Measurements from ENCODE around the gene DHODH. TPM values are rescaled to one million over a fixed set of nuclear protein-coding genes. Genes with fewer than 3 reads are reported as not detected.
"Not testable (repeated sequence)": the region's sequence is repeated elsewhere in the genome, so short reads cannot be mapped to it uniquely, and the experiment has no call there.

DHODH gene
- total RNA-seq, 1 donor from 2014 or later = 6.2 TPM

DNA sequence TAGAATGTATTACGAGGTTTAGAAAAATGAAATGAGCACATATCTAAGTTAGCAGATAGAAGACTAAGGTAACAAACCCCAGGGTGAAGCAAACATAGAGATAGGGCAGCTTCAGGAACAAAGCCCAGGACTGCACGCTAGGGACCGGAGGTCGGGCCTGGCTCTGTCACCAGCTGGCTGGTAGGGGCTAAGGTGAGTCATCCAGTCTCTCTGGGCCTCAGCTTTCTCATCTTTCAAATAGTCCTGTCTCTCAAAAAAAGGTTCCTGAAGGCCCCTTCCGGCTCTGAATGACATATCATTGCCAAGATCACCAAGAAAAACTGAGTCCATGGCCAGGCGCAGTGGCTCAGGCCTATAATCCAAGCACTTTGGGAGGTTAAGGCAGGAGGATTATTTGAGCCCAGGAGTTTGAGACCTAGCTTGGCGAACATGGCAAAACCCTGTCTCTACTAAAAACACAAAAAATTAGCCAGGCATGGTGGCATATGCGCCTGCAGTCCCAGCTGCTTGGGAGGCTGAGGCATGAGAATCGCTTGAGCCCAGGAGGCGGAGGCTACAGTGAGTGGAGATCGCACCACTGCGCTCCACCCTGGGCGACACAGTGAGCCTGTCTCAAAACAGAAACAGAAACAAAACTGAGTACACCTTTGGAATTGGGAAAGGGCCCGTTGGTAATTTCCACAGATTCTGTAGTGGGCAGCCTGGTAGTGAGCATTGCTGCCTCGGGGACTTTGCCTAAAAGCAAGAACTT lies 34.3 kb upstream of the DHODH start:
- Mint-ChIP-seq H3K27ac (ENCODE audit: unreplicated experiment) (no peak overlapping the region), H3K9me3 (ENCODE audit: unreplicated experiment) (no peaks in the 10 kb centered on the region), H3K36me3 (ENCODE audit: unreplicated experiment) (no peaks in the 10 kb centered on the region), H3K27me3 (ENCODE audit: unreplicated experiment) (peaks cover 5% of the 10 kb centered on the region), H3K4me1 (ENCODE audit: unreplicated experiment) (no peaks in the 10 kb centered on the region), H3K4me3 (ENCODE audit: unreplicated experiment) (no peak overlapping the region)
- TF ChIP-seq CTCF (IDR thresholded peaks at IDR 0.05) = no peak
- no peak for DNase-seq (ENCODE audit: extremely low spot score, unreplicated experiment)

GRCh38 chr16:71985262-71985974 lies 23.1 kb upstream of the DHODH start:
- no peak for DNase-seq (ENCODE audit: extremely low spot score, unreplicated experiment)
- Mint-ChIP-seq H3K27ac (ENCODE audit: unreplicated experiment) (no peak overlapping the region), H3K4me3 (ENCODE audit: unreplicated experiment) (no peak overlapping the region), H3K4me1 (ENCODE audit: unreplicated experiment) (no peaks in the 10 kb centered on the region), H3K27me3 (ENCODE audit: unreplicated experiment) (peaks cover 40% of the 10 kb centered on the region), H3K36me3 (ENCODE audit: unreplicated experiment) (no peaks in the 10 kb centered on the region), H3K9me3 (ENCODE audit: unreplicated experiment) (no peaks in the 10 kb centered on the region)
- no peak for TF ChIP-seq CTCF (IDR thresholded peaks at IDR 0.05)

- peaks cover 38% of the 10 kb centered on the region for H3K27me3 Mint-ChIP-seq (ENCODE audit: unreplicated experiment)
- no peaks in the 10 kb centered on the region for H3K4me1 Mint-ChIP-seq (ENCODE audit: unreplicated experiment)
- no peak for TF ChIP-seq CTCF (IDR thresholded peaks at IDR 0.05)
- H3K36me3 Mint-ChIP-seq (ENCODE audit: unreplicated experiment) = no peaks in the 10 kb centered on the region
- H3K27ac Mint-ChIP-seq (ENCODE audit: unreplicated experiment) = no peak overlapping the region
- no peaks in the 10 kb centered on the region for H3K9me3 Mint-ChIP-seq (ENCODE audit: unreplicated experiment)
- DNase-seq (ENCODE audit: extremely low spot score, unreplicated experiment) = no peak
- no peak overlapping the region for H3K4me3 Mint-ChIP-seq (ENCODE audit: unreplicated experiment)
These were observed 22.4 kb upstream of the DHODH start for GRCh38 chr16:71986131-71986530.

- TF ChIP-seq CTCF (IDR thresholded peaks at IDR 0.05) = no peak
- Mint-ChIP-seq H3K4me3 (ENCODE audit: unreplicated experiment) (no peak overlapping the region), H3K9me3 (ENCODE audit: unreplicated experiment) (no peaks in the 10 kb centered on the region), H3K4me1 (ENCODE audit: unreplicated experiment) (no peaks in the 10 kb centered on the region), H3K36me3 (ENCODE audit: unreplicated experiment) (no peaks in the 10 kb centered on the region), H3K27me3 (ENCODE audit: unreplicated experiment) (peaks cover 57% of the 10 kb centered on the region), H3K27ac (ENCODE audit: unreplicated experiment) (no peak overlapping the region)
- DNase-seq (ENCODE audit: extremely low spot score, unreplicated experiment) = no peak
These were observed 13.5 kb upstream of the DHODH start for GRCh38 chr16:71995038-71995437.

DNA sequence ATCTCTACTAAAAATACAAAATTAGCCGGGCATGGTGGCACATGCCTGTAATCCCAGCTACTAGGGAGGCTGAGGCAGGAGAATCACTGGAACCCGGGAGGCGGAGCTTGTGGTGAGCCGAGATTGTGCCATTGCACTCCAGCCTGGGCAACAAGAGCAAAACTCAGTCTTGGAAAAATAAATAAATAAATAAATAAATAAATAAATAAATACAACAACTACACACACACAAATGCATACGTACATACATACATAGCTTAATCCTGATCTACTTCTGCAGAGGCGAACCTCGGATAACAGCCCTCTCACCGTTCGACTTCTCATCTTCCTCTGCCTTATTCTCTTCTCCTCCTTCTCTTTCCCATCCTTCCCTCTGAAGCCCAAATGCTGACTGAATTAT lies 11.0 kb upstream of the DHODH start:
- DNase-seq (ENCODE audit: extremely low spot score, unreplicated experiment); H3K36me3 Mint-ChIP-seq (ENCODE audit: unreplicated experiment); H3K27ac Mint-ChIP-seq (ENCODE audit: unreplicated experiment); H3K4me1 Mint-ChIP-seq (ENCODE audit: unreplicated experiment); H3K9me3 Mint-ChIP-seq (ENCODE audit: unreplicated experiment); H3K4me3 Mint-ChIP-seq (ENCODE audit: unreplicated experiment): not testable (repeated sequence)
- H3K27me3 Mint-ChIP-seq (ENCODE audit: unreplicated experiment) = peaks cover 56% of the 10 kb centered on the region
